ENCODE measurements around the gene MPC1.
"Not testable (repeated sequence)": the region's sequence is repeated elsewhere in the genome, so short reads cannot be mapped to it uniquely, and the experiment has no call there.

Gene MPC1

DNA sequence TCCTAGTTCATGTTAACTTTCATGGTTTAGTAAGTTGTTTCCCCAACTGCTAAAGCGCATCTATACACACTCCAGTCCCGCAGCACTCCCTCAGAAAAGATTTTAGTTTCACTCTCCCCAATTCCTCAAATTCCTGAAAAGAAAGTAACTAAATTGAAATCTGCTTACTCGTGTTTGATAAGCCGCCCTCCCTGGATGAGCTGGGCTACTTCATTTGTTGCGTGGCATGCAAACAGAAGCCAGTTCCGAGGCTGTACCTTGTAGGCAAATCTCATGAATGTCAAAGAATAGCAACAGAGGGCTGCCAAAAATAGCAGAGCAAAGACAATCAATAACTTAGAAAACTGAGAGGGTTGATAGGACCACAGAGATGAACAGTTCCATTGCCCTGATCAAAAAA lies 16.9 kb downstream of the MPC1 start:
- no peak for TF ChIP-seq CTCF (IDR thresholded peaks at IDR 0.05; ENCODE audit: low read depth, low read length)
- H3K4me3 ChIP-seq (ENCODE audit: low read depth, low read length) = 0 out of 2 replicates have a peak overlapping the region, but pooled peaks have one; percentile 8

DNA sequence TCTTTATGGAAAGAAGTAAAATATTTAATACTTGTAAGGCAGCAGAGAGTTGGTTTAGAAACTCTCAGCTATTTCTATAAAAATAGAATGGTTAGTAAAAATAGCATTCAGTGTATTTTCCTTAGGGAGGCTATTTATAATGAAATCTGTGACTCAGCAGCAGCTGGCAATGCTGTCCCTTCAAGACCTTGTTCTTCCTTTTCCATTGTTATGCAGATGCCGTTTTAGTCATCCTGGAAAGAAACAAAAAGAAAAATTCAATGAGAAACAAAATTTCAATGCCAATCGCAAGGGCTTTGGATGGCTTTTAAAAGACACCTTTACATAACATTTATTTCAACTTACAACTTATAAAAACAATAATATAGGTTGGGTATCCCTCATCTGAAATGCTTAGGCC lies 17.5 kb downstream of the MPC1 start:
- TF ChIP-seq CTCF (IDR thresholded peaks at IDR 0.05; ENCODE audit: low read depth, low read length) = no peak
- H3K4me3 ChIP-seq (ENCODE audit: low read depth, low read length) = no peak overlapping the region

DNA sequence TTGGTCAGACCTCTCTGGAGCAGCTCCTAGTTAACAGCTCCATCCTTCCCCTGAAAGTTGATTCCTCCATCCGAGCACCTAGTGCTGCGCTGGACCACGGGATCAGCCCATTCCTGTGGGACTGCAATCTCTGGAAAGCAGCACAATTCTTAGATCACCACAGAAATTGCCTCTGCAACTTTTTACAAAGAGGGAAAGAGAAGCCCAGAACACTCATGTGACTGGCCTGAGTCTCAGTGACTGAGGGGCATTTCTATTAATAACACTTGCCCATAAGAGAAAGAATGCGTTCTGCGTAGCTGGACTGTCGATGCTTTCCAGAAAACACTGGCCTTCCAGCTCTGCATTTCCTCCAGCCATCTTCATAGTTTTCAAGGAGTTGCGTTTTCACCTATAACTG lies 18.3 kb downstream of the MPC1 start:
- no peak for TF ChIP-seq CTCF (IDR thresholded peaks at IDR 0.05; ENCODE audit: low read depth, low read length)
- no peak overlapping the region for H3K4me3 ChIP-seq (ENCODE audit: low read depth, low read length)

GRCh38 chr6:166362427-166362826 lies 20.3 kb downstream of the MPC1 start:
- not testable (repeated sequence) for H3K4me3 ChIP-seq (ENCODE audit: low read depth, low read length)

DNA sequence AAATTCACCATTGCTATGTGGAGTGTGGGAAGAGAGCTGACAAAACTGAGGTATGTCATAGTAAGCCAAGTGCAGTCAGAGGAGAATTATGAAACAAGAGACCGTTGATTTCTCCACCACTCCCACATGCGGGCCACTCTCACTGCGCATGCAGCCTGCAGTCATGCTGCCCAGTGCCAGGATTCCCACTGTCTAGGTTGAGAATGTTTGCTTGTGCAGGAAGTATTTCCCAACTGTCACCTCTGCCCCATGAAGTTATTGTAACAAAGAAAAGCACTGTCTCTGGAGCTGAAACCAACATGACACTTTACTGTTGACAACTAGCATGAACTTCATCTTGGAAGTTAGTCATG lies 21.7 kb downstream of the MPC1 start:
- TF ChIP-seq CTCF (IDR thresholded peaks at IDR 0.05; ENCODE audit: low read depth, low read length) = no peak
- no peak overlapping the region for H3K4me3 ChIP-seq (ENCODE audit: low read depth, low read length)

GRCh38 chr6:166360243-166361076 lies 22.3 kb downstream of the MPC1 start:
- H3K4me3 ChIP-seq (ENCODE audit: low read depth, low read length) = no peak overlapping the region
- no peak for TF ChIP-seq CTCF (IDR thresholded peaks at IDR 0.05; ENCODE audit: low read depth, low read length)

DNA sequence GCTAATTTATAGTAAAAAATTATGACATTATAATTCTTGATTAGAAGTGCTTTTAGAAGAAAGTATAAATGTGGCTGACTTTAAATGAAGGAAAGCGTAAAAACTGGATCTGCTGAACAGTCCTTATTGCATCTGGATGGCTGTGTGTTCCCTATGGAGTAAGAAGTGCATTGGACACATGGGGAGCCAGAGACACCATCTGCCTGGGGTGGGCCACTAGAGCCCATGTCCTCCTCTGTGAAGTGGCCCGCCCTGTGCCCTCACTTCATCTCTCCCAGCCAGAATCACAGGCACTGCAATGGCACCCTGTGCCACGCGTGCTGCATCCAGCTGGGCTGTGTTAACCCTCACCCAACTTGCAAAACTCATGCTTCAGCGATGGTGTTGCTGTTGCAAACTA lies 27.2 kb downstream of the MPC1 start:
- H3K4me3 ChIP-seq (ENCODE audit: low read depth, low read length) = no peak overlapping the region

More for the DNA sequence above, 27.2 kb downstream of the MPC1 start:
- TF ChIP-seq CTCF (IDR thresholded peaks at IDR 0.05; ENCODE audit: low read depth, low read length) = no peak

All from WI38 (cell line).